ENCODE data around the gene P2RY2.

P2RY2 gene

DNA sequence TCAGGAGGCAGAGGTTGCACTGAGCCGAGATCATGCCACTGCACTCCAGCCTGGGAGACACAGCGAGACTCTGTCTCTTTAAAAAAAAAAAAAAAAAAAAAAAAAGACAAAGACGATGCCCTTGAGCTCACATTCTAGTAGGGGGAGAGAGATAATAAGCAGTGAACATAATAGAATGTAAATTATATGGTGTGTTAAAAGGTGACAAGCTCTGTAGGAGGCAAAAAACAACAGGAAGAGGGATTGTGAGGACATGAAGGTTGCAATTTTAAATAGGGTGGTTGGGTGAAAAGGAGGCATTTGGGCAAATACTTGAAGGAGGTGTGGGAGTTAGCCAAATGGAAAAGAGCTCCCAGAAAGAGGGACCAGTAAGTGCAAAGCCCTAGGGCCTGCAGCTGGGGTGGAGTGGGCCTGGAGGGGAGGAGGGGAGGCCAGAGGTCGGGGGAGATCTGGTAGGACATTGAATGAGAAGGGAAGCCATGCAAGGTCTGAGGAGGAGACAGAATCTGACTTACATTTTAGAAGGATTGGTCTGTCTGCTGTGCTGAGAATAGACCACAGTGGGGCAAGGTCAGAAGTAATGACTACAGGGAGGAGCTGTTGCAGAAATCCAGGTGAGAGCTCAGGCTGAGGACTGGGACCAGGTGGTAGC lies 26.6 kb downstream of the P2RY2 start:
- DNase-seq (ENCODE audit: low read depth), result no peak

DNA sequence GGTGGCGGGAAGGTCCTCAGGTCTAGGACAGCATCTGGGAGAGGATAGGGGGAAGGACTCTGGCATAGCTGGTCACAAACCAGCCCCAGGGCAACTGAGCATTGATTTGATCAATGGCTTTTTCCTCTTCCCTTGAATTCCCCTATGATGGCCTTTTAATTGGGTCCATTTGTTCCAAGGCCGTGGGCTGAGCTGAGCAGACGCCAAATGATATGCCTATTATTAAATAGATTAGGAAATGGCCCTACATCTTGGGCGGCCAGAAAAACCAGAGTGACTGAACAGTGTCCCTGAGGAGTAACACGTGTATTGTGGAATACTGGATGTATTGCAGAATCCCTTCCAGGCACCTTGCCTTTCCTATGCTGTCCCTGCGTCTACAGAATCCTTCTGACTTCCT lies 27.4 kb downstream of the P2RY2 start:
- DNase-seq (ENCODE audit: low read depth), result no peak

DNA sequence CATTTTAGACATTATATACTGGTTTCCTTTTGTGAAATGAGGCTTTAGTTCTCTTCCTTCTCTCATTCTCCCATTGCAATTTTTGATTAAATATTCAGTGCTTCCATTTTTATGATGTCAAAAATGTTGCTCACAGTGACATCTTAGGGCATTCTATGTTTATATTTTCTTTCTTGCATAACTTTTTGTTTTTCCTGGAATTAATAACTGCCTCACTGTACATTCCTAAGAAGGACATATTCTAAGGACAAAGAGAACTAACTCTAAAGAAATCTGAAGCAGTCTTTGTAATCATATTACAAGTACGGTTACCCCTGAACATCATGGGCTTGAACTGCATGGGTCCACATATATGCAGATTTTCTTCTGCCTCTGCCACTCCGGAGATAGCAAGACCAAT lies 28.2 kb downstream of the P2RY2 start:
- DNase-seq (ENCODE audit: low read depth), result no peak

DNA sequence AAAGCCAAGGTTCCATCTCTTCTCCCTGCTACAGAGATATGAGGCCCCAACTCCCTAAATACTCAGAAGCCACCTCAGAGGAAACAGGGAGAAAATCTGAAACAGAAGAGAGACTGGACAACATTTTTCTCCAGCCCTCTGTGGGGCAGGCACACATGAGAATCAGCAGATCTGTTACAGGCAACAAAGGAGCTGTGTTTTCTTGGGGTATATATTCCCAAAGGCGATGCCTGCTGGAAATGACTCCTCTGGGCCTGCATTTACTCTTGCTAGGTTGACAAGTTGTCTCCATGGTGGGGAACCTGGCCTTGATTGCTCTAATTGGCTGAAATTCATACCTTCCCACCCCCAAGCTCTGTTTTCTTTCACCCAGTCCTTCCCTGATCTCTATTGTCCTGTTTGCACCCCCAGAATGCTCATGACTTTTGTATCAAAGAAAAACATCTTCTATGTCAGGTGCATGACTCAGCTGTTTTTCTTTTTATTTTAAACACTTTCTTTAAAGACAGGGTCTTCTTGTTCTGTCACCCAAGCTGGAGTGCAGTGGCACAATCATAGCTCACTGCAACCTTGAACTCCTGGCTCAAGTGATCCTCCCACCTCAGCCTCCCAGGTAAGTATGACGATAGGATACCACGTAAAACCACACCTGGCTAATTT lies 30.6 kb downstream of the P2RY2 start:
- DNase-seq (ENCODE audit: low read depth), result no peak

DNA sequence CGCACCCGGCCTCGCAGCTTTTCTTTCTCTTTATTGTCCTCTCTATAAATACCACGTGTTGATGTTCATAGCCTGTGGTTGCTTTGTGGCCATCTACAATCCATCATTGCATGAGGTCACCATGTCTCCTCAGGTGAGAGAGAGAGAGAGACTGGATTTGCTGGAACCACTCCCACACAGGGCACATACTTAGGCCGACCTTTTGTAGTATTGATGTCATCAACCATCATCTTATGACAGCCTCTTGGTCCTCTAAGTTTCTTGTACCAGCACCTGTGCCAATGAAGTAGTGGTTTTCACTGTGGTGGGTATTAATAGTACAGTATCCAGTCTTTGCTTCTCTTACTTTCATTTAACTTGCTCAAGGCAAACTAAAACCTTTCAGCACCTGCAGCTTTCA lies 31.2 kb downstream of the P2RY2 start:
- peak; percentile 49 for DNase-seq (ENCODE audit: low read depth)

DNA sequence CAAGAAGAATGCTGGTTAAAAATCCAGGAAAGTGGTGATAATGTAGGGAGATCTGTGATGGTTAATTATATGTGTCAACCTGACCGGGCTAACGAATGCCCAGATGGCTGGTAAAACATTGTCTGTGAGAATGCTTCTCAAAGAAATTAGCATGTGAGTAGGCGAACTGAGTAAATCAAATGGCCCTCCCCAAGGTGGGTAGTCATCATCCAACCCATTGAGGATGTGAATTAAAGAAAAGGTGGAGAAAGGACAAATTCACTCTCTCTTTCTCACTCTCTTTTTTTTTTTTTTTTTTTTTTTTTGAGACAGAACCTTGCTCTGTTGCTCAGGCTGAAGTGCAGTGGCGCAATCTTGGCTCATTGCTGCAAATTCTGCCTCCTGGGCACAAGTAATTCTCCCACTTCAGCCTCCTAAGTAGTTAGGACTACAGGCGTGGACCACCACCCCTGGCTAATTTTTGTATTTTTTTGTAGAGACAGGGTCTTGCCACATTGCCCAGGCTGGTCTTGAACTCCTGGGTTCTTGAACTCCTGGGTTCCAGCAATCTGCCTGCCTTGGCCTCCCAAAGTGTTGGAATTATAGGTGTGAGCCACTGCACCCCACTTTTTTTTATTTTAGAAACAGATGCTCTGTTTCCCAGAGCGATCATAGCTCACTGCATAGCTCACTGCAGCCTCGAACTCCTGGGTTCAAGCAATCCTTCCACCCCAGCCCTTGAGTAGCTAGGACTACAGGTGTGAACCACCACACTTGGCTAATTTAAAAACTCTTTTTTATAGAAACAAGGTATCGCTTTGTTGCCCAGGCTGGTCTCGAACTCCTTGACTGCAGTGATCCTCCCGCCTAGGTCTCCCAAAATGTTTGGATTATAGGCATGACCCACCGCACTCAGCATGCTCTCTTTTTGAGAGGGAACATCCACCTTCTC lies 32.0 kb downstream of the P2RY2 start:
- peak; percentile 48 for DNase-seq (ENCODE audit: low read depth)

DNA sequence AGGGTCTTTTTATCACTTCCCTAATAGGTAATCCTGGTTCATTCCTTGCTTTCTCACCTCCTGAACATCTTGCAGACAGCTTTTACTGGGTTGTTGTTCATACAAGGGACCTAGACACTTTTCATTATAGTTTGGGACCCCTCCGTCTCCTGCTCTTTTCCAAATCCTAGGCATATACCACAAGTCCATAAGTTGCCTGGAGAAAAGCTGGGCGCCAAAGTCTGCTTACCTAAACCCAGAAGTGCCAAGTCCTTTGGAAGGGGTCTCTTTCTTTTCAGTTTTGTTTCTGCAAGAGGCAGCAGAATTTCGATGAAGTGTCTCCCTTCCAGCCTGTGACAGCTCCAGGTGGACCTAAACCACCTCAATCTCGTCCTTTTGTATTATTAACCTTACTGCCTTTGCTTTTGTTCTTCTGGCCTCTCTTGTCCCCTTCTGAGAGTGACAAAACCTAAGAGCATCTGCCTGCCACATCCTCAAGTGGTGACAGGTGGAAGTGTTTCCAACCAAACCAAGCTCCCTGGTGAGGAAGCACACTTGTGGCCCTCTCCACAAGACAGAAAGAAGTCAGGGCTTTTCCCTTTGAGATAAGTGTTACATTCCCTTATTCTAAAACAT lies 34.6 kb downstream of the P2RY2 start:
- DNase-seq (ENCODE audit: low read depth), result no peak

GRCh38 chr11:73257342-73258103 lies 39.4 kb downstream of the P2RY2 start:
- peak; percentile 97 for DNase-seq (ENCODE audit: low read depth)

DNA sequence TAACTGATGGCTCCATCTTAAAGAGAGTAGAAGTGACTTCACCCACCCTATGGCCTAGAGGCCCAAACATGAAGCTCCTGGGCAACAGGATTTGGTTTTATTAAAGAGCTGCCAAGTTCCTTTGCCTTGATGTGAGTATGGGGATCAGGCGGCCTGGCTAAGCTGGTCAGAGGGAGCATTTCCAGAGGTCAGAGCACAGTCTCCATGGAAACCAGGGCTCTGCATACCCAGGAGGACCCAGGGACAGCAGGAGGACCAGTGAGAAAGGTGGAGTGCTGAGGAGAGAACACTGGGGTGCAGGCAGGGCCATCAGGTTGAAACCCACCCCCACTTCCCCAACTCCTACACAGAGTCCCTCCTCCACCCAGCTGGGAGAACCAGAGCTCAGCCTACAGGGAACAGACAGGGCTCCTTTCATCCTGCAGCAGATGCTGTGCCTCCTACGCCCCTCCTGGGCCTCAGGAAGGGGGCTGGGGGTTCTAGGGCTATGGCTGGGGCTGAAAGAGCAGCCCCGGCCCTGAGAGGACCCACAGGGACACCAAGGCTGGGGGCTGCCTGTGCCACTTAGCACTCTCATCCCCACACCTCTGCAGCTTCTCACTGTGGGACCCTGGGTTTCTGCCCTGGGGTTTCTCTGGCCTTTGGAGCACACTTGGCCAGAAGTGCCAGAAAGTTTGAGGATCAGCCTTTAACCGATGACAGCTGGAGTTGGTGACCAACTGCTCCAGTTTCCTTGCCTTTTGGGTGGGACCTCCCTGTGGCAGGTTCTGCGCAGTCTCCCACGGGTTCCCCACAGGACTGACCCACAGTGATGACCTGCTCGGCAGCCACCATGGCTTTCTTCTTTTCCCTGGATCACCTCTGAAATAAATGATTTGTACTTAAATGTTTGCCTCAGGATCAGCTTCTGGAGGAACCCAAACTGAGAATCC lies 40.3 kb downstream of the P2RY2 start:
- no peak for DNase-seq (ENCODE audit: low read depth)

DNA sequence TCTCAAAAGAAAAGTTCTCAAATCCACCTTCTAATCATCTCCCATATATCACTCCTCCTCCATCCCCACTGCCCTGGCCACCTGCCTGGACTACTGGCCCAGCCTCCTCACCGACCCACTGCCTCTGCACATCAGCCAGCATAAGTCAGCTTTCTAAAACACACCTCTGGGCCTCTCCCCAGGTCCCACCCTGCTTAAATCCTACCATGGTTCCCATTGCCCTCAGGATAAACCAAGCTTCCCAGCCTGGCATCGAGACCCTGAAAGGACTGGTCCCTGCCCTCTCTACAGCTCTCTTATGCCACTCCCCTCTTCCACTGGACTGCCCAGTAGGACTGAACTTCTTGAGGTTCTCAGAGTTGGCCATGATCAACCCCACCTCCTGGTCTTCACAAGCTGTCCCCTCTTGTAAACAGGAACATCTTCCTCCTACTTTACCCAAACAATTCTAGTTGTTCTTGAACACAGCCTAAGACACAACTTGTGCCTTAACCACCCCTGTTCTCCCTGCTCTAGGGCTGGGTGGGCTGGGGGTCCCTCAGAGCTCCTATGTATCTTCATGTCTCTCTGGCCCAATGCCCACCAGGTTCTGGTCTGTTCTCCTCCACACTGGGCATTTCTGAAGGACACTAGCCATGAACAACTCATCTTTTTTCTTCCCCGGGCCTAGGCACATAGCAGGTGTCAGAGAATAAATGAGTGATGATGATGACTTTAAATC lies 41.5 kb downstream of the P2RY2 start:
- no peak for DNase-seq (ENCODE audit: low read depth)

GRCh38 chr11:73260127-73260457 lies 42.0 kb downstream of the P2RY2 start:
- no peak for DNase-seq (ENCODE audit: low read depth)

DNA sequence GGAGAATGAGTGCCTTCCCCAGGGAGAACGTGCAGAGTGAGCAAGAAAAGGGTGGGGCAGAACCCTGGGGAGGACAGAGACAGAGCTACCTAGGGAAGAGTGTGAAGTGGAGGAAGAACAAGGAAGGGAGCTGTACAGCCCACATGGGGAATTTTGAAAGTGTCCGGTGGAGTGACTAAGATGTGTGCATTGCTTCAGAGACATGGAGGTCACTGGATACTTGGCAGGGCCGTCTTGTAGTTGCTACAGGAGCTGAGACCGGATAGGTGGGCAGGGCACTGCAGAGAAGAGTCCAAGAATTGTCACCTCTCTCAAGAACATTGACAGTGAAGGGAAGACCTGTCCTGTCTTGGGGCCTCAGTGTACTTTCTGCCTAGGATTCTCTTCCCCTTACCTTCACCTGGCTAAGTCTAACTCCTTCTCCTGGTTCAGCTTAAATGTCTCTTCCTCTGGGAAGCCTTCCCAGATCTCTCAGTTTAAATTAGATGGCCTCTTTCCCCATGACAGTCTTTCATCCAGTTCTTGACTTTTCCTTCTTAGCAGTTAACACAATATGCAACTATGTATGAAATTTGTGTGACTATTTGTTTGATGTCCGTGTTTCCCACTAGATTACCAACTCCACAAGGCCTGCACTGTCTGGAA lies 44.9 kb downstream of the P2RY2 start:
- peak; percentile 60 for DNase-seq (ENCODE audit: low read depth)

DNA sequence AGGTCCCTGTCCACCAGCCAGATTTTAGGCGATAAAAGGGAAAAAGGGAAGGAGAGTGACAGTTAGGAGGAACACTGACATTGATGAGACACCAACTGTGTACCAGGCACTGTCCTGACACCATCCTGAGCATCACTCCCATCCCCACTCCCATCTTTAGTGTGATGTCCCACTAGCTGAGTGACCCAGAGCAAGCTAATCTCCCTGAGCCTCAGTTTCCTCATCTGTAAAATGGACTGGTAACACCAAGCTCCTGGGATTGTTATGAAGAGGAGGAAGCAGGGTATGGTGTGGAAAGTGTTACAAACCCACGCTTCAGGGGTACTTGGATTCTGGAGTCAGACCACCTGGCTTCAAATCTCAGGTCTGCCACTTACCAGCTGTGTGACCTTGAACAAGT lies 45.6 kb downstream of the P2RY2 start:
- no peak for DNase-seq (ENCODE audit: low read depth)

GRCh38 chr11:73265278-73265810 lies 47.3 kb downstream of the P2RY2 start:
- DNase-seq (ENCODE audit: low read depth), result peak; percentile 46

DNA sequence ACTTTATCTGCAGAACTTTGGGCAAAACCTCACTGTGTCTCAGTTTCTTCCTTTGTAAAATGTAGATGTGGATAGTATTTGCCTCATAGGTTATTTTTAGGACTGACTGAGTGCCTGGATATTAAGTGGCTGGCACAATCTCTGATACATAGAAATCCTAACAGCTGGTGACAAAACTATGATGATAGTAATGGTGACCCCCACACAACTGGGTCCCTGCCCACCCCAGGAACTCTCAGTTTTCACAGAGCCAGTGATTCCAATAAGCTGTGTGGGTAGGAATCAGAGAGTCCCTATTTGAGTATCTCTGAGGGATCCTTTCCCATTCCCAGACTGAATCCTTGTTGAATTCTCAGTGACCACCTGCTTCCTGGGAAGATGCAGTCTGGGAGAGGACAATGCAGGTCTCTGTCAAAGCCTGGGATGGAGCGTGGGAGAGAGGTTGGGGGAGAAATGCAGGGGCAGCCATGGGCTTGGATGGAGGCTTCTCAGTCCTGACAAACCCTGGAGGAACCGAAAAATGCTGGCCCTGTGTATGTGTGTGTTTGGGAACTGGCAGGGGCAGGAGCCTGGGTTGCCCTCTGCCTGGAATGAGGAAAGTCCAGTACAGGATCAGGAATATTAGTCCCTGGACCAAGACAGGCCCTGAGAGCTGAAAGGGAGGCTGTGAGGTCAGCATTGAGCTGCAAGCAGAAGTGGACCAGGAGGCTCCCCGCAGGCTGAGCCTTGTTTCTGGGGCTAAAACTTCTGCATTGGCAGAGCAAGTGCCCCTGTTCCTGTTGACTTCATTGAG lies 48.0 kb downstream of the P2RY2 start:
- no peak for DNase-seq (ENCODE audit: low read depth)

DNA sequence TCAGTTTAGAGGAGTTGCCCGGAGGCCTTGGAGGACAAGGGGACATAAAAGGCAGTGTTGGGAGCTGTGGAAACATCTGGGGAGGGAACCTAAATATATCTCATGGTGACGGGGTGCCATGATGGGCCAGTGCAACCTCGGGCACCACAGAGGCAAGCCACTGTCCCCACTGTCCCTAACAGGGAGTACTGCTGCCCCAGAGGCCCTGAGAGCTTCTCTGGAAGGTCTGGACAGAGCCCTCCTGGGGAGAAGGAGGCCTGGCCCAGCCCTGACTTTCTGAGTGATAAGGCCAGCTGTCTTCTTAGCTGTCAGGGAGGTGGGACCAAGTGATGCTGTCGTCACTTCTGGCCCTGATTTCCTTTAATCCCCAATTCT lies 48.6 kb downstream of the P2RY2 start:
- no peak for DNase-seq (ENCODE audit: low read depth)

- DNase-seq (ENCODE audit: low read depth), result no peak
These were observed 49.2 kb downstream of the P2RY2 start for GRCh38 chr11:73267122-73267846.
